ENCODE results near the gene ABHD18. TPM values are rescaled to one million over a fixed set of nuclear protein-coding genes. Genes with fewer than 3 reads are reported as not detected.
"Not testable (repeated sequence)": the region's sequence is repeated elsewhere in the genome, so short reads cannot be mapped to it uniquely, and the experiment has no call there.

Gene ABHD18
- total and polyA plus RNA-seq, 10 donors, result 3.1 to 18.4 (median 14.7) TPM

- Histone ChIP-seq H3K27me3 (replicated peaks in 1 of 7) (no peaks in the 10 kb centered on the region), H3K4me3 (no peak overlapping the region), H3K36me3 (peaks cover 0 to 93% (median 35%) of the 10 kb centered on the region in 6 donors), H3K27ac (no peak overlapping the region), H3K9me3 (no peaks in the 10 kb centered on the region), H3K4me1 (no peaks in the 10 kb centered on the region)
- WGBS, 5 donors, result 90 to 97% (median 96%) methylated on average over 3 of the region's 3 CpGs
- no peak for DNase-seq
- TF ChIP-seq POLR2AphosphoS5 (IDR thresholded peaks at IDR 0.05) (no peak), CTCF (IDR thresholded peaks at IDR 0.05 in 8 of 11, conservative IDR thresholded peaks at IDR 0.05 in 3 of 11) (no peak), POLR2A (IDR thresholded peaks at IDR 0.05) (no peak)
- intact Hi-C loops (cut with DNase I; ENCODE audit: low total_unique reads), result no loop called here
These were observed 66.7 kb downstream of the ABHD18 start for GRCh38 chr4:128031756-128032384.

DNA sequence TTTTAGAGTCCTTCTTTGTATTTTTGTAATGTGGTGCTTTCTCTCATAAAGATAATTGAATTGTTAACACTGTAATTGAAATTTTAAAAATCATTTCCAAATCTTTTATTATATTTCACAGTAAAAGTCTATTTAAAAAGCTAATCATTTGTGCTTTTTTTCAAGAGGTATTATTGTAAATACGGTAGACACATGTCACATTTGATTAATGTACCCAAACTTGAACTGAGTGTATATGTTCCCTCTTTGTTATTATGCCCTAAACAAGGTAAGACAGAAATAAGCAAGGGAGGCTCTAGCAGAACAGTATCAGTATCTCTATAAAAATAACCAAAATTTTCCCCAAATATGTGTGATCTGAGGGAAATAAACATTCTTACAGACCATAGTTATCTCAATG is 74.4 kb downstream of the ABHD18 start:
- H3K36me3 ChIP-seq, result peaks cover 0 to 24% (median 1%) of the 10 kb centered on the region in 6 donors
- no peak overlapping the region for H3K27ac ChIP-seq
- DNase-seq, result no peak
- no peaks in the 10 kb centered on the region for H3K4me1 ChIP-seq
- WGBS, 5 donors, result 92 to 98% (median 96%) methylated on average over 1 of the region's 1 CpG
- intact Hi-C loops (cut with DNase I; ENCODE audit: low total_unique reads), result no loop called here
- no peak for TF ChIP-seq CTCF (IDR thresholded peaks at IDR 0.05 in 8 of 11, conservative IDR thresholded peaks at IDR 0.05 in 3 of 11)
- TF ChIP-seq POLR2A (IDR thresholded peaks at IDR 0.05), result no peak
- no peak for TF ChIP-seq POLR2AphosphoS5 (IDR thresholded peaks at IDR 0.05)
- H3K4me3 ChIP-seq, result no peak overlapping the region
- H3K9me3 ChIP-seq, result no peaks in the 10 kb centered on the region
- no peaks in the 10 kb centered on the region for H3K27me3 ChIP-seq (replicated peaks in 1 of 7)

DNA sequence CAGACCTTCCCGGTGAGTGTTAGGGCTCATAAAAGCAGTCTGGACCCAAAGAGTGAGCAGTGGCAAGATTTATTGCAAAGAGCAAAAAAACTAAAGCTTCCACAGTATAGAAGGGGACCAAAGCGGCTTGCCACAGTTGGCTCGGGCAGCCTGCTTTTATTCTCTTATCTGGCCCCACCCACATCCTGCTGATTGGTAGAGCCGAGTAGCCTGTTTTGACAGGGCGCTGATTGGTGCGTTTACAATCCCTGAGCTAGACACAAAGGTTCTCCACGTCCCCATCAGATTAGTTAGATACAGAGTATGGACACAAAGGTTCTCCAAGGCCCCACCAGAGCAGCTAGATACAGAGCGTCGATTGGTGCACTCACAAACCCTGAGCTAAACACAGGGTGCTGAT is 81.8 kb downstream of the ABHD18 start:
- H3K9me3 ChIP-seq; H3K27ac ChIP-seq; DNase-seq; intact Hi-C loops (cut with DNase I; ENCODE audit: low total_unique reads); H3K36me3 ChIP-seq; H3K4me3 ChIP-seq; H3K27me3 ChIP-seq (replicated peaks in 1 of 7); H3K4me1 ChIP-seq: not testable (repeated sequence)
- WGBS, 5 donors, result 91 to 98% (median 94%) methylated on average over 9 of the region's 9 CpGs

DNA sequence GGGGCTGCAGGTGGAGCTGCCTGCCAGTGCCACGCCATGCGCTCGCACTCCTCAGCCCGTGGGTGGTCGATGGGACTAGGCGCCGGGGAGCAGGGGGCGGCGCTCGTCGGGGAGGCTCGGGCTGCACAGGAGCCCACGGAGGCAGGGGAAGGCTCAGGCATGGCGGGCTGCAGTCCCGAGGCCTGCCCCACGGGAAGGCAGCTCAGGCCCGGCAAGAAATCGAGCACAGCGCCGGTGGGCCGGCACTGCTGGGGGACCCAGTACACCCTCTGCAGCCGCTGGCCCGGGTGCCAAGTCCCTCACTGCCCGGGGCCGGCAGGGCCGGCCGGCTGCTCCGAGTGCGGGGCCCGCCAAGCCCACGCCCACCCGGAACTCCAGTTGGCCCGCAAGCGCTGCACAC is 82.3 kb downstream of the ABHD18 start:
- H3K36me3 ChIP-seq; H3K4me1 ChIP-seq; H3K27ac ChIP-seq; H3K9me3 ChIP-seq; H3K27me3 ChIP-seq (replicated peaks in 1 of 7); intact Hi-C loops (cut with DNase I; ENCODE audit: low total_unique reads); DNase-seq; H3K4me3 ChIP-seq: not testable (repeated sequence)
- 93 to 99% (median 96%) methylated on average over 12 to 32 of the region's 34 CpGs for WGBS, 5 donors

DNA sequence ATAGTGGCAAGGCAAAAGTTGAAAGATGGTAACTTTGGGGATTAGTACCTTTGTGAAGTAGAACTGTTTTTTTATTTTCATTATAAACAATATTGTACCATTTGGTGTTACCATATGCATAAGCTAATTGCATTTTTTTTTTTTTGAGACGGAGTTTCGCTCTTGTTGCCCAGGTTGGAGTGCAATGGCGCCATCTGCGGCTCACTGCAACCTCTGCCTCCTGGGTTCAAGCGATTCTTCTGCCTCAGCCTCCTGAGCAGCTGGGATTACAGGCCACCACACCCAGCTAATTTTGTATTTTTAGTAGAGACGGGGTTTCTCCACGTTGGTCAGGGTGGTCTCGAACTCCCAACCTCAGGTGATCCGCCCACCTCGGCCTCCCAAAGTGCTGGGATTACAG is 86.0 kb downstream of the ABHD18 start:
- H3K4me3 ChIP-seq; H3K9me3 ChIP-seq; H3K4me1 ChIP-seq; DNase-seq; H3K27me3 ChIP-seq (replicated peaks in 1 of 7); intact Hi-C loops (cut with DNase I; ENCODE audit: low total_unique reads); H3K36me3 ChIP-seq; H3K27ac ChIP-seq: not testable (repeated sequence)
- 81 to 85% (median 83%) methylated on average over 10 of the region's 10 CpGs for whole genome bisulfite sequencing, 5 donors

GRCh38 chr4:128054907-128055306 is 89.7 kb downstream of the ABHD18 start:
- not testable (repeated sequence) for H3K36me3 ChIP-seq; H3K27me3 ChIP-seq (replicated peaks in 1 of 7)

DNA sequence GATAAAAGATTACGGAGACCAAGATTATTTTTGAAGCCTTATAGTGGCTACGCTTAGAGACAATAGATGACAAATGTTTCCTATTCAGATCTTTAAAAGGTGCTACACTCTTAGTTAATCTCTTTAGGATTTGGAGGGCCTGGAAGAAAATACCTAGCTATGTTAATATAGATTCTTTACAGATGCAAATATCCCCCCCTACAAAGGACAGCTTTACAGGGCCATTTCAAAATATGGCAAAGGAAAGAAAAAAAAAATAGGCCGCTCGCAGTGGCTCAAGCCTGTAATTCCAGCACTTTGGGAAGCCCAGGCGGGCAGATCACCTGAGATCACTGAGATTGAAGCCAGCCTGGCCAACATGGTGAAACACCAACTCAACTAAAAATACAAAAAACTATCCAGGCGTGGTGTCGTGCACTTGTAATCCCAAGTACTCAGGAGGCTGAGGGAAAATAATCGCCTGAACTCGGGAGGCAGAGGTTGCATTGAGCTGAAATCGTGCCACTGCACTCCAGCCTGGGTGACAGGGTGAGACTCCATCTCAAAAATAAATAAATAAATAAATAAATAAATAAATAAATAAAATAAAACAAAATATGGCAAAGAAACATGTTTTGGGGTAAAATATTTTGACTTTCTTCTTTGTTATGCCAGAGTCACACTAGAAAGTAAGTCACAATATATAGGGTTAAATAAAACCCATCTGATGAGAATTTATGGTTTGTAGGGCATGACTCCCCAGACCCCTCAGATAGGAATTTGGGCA is 90.4 kb downstream of the ABHD18 start:
- H3K36me3 ChIP-seq; intact Hi-C loops (cut with DNase I; ENCODE audit: low total_unique reads); H3K9me3 ChIP-seq; H3K4me1 ChIP-seq; H3K4me3 ChIP-seq; DNase-seq; H3K27me3 ChIP-seq (replicated peaks in 1 of 7); H3K27ac ChIP-seq: not testable (repeated sequence)
- WGBS, 5 donors, result 92 to 96% (median 96%) methylated on average over 10 of the region's 10 CpGs

More at GRCh38 chr4:128054907-128055306, 89.7 kb downstream of the ABHD18 start:
- intact Hi-C loops (cut with DNase I; ENCODE audit: low total_unique reads); H3K9me3 ChIP-seq; H3K4me3 ChIP-seq; H3K27ac ChIP-seq; DNase-seq; H3K4me1 ChIP-seq: not testable (repeated sequence)
- 89 to 95% (median 91%) methylated on average over 9 of the region's 9 CpGs for WGBS, 5 donors

Data from spleen (tissue), 11 donors.